Metanephros (tissue), 2 donors: Measurements from ENCODE around the gene R3HDM1. TPM values are rescaled to one million over a fixed set of nuclear protein-coding genes. Genes with fewer than 3 reads are reported as not detected.

Experiments used
- small RNA-seq: library from RNA; depleted of rRNA; stranded (forward); fragments of <200 nt; gene quantifications from one replicate; pipeline ENCODE3, GENCODE V24; 2014; ENCODE audit warnings: low replicate concordance
- total RNA-seq: library from RNA; depleted of rRNA; stranded (reverse); fragments of >200 nt; gene quantifications from one replicate; pipeline ENCODE4 v1.2.3, GENCODE V29; 2014

R3HDM1 gene
- 18.9 TPM for total RNA-seq

GRCh38 chr2:135531231-135532197 lies at the start of gene R3HDM1:
R3HDM1 (plus strand) TSS chr2:135531484; CDS start chr2:135604846, 73,362 bp downstream.

GRCh38 chr2:135530313-135531230 lies 712 bp upstream of the R3HDM1 start, which contains the start of gene ZRANB3:
ZRANB3 (minus strand) TSS chr2:135531218.

DNA sequence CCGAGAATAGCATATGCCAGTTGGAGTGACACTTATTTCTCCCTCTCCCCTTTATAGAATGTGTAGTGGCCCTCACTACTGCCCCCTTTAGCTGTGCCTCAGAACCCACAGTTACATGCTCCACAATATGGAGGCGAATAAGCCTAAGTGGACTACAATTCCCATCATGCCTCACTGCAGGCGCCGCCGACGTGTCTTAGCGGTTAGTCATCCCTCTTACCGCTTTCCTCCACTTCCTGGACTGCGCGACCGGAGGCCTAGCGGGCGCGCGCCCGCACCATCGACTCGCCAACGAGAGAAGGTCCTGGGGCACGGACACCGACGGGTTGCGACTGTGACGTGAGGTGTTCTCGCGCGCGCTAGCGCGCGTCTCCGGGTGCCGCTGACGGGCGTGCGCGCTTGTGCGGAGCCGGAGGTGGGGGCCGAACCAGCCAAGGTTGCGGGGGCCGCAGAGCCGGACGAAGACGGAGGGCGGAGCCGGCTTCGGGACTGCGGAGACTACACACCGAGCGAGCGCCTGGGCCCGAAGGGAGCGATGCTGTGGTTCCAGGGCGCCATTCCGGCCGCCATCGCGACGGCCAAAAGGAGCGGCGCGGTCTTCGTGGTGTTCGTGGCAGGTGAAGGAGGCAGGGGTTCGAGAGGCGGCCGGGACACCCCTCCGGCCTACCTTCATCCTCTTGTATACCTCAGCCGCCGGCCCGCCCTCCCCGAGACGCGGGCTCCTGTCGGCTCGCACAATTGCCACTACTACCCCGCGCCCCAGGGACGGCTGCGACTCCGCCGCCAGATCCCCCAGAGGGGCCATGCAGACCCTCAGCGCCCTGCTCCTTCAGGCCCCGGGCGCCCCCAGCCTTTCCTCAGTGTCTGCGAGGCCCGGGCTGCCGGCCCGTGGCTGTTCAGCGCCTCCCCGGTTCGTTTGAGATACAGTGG lies 210.4 kb downstream of the R3HDM1 start, which contains the start of gene UBXN4:
Gene UBXN4, plus strand, starts transcription at position 461 of the 930 bp plus-strand sequence. Its CDS starts 75 bp downstream, at position 536.

Small RNAs within 50 kb of the gene (small RNA-seq; reads per million reads assigned to genes)
- gene MIR128-1 (11.1 reads per million, percentile 95 among the genes with 10 or more reads in this experiment), gene RNU6-512P (not detected)

Other genes starting within 250 kb of the R3HDM1 start
- gene ZRANB3, start 266 bp upstream of the R3HDM1 start, total RNA-seq, result 13.0 TPM
- gene UBXN4, start 210.4 kb downstream of the R3HDM1 start, total RNA-seq, result 68.8 TPM